IPS-20b (cell line): ENCODE results near the gene ZW10.

Experiments
- H3K27ac ChIP-seq: one replicate; pipeline ENCODE4 v1.5.1; 2013; ENCODE audit warnings: low read length
- H3K27me3 ChIP-seq: 2 replicates; pipeline ENCODE4 v1.6.1; 2013; ENCODE audit warnings: mild to moderate bottlenecking, low read length, inconsistent platforms; ENCODE audit not compliant: insufficient read depth
- H3K36me3 ChIP-seq: 2 replicates; pipeline ENCODE4 v1.6.1; 2013; ENCODE audit warnings: low read depth, mild to moderate bottlenecking, inconsistent platforms, low read length, moderate library complexity; ENCODE audit not compliant: insufficient read depth
- H3K4me1 ChIP-seq: 2 replicates; pipeline ENCODE4 v1.6.1; 2013; ENCODE audit warnings: mild to moderate bottlenecking, control low read depth, inconsistent platforms, low read length, moderate library complexity; ENCODE audit not compliant: insufficient read depth
- H3K4me3 ChIP-seq: 2 replicates; pipeline ENCODE4 v1.5.1; 2013; ENCODE audit warnings: mild to moderate bottlenecking, low read length, inconsistent platforms
- H3K9ac ChIP-seq: 2 replicates; pipeline ENCODE4 v1.6.1; 2013; ENCODE audit warnings: low read depth, mild to moderate bottlenecking, inconsistent platforms, low read length, moderate library complexity
- H3K9me3 ChIP-seq: 2 replicates; pipeline ENCODE4 v1.6.1; 2013; ENCODE audit warnings: mild to moderate bottlenecking, low read depth, low read length, inconsistent platforms; ENCODE audit not compliant: insufficient read depth

ZW10 gene

DNA sequence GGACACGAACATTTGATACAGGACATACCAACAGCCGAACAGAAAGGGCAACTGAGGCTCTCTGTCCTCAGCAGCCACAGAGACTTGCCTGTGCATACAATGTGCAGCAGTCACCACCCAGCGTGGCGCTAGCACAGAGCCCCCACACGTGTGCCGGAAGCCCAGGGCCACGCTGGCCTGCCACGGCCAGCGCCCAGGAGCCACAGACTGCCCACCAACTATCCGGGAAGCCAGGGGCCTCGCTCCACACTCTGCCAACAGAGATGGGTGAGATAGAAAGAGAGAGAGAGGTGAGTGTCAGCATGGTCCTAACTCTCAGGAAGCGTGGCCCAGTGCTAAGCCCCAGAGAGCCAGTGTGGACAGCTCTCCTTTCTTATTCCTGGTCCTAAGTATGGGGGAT lies 79.1 kb downstream of the ZW10 start:
- Histone ChIP-seq H3K36me3 (no peaks in the 10 kb centered on the region), H3K9ac (no peak overlapping the region), H3K4me3 (no peak overlapping the region), H3K9me3 (no peaks in the 10 kb centered on the region), H3K27ac (no peak overlapping the region), H3K4me1 (no peaks in the 10 kb centered on the region), H3K27me3 (no peaks in the 10 kb centered on the region)

DNA sequence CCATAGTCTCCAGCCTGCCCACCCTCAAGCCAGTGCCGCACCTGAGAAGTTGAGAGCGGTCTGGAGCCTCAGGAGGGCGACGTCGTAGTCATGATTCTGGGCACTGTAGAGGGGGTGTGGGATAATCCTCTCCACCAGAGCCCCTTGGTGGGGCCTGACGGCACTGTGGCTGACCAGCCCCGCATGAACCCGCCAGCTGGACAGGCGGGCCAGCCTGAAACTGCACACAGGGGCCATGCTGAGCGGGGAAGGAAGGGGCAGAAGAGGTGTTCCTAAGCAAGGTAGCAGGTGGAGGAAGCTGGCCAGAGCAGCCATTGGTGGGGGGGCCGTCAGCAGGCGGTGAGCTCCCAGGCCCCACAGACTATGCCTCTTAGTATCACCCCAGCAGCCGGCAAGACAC lies 80.5 kb downstream of the ZW10 start:
- Histone ChIP-seq H3K36me3 (no peaks in the 10 kb centered on the region), H3K4me1 (no peaks in the 10 kb centered on the region), H3K27me3 (no peaks in the 10 kb centered on the region), H3K27ac (no peak overlapping the region), H3K4me3 (no peak overlapping the region), H3K9ac (no peak overlapping the region), H3K9me3 (no peaks in the 10 kb centered on the region)

DNA sequence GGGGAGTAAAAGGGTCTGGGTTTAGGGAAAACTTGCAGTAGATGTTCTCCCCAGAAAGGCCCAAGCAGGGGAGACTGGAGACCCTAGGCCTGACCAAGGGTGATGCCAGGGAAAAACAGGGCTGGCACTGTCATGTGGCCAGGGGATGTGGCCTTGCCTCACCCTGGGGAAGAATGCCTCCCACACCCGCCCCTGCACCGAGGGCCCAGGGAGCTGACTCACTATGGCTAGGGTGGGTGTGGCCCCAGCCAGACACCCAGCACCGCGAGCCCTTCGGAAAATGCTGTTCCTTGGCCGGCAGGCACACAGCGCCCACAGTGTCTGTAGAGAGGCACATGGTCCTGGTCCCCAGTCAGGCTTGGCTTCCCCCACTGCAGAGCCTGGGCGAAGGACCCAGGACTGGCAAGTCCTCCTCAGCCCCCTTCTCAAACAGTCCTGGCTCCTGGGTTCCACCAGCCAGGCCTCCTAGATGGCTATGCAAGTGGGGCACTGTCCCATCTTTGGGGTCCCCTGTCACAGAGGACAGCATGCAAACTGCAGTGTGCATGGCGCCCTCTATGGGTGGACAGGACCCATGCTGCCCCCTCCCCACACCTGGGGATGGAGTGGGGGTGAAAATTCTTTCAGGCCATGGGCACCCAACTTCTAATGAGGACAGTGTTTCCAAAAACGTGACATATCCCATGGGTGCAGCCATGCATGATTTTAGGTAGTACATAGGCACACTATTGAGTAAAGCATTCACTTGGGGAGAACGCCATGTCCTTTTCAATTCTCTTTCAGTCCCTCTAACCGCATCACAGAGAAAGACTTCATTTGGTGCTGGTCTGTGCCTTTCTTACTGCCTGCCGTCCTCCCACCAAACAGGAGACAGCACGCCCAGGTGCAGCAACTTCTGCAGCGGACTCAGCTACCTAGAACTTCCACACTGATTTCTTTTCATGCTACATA lies 82.6 kb downstream of the ZW10 start:
- Histone ChIP-seq H3K9me3 (no peaks in the 10 kb centered on the region), H3K4me3 (no peak overlapping the region), H3K27me3 (no peaks in the 10 kb centered on the region), H3K27ac (no peak overlapping the region), H3K9ac (no peak overlapping the region), H3K36me3 (no peaks in the 10 kb centered on the region), H3K4me1 (no peaks in the 10 kb centered on the region)

DNA sequence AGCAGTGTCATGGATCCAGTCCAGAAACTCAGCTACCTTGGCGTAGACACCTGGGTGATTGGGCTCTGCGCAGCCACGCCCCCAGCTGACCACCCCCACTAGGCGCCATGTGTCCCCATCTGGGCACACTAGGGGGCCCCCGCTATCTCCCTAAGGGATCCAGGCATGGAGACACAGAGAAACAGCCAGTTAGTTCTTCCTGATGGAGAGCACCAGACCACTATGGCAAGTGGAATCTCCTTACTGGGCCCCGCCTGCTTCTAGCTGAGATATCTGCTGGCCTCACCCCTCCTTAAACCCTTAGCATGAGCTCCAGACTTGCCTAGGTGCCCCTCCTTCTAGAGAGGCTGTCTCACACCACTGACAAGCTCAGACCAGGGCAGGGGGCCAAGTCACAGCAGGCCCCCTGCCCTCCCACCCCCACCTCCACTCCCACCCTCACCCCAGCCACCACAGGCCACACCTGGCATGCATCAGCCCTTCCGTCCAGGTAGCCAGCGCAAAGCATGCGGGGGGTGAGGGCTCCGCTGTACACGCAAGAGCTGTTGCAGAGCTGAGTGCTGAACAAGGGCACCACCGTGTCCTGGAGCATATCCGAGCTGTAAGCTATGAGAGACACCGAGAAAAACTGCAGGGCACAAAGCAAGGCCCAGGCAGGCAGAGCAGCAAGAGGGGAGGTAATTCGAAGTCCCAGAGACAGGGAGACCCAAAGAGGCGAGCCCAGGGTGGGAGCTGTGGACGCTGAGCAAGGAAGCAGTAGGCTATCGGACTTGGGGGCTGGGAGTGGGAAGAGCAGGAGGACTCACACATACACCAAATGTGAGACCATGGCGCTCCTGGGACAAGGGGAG lies 83.5 kb downstream of the ZW10 start:
- Histone ChIP-seq H3K27ac (no peak overlapping the region), H3K27me3 (no peaks in the 10 kb centered on the region), H3K4me1 (no peaks in the 10 kb centered on the region), H3K4me3 (no peak overlapping the region), H3K9me3 (no peaks in the 10 kb centered on the region), H3K9ac (no peak overlapping the region), H3K36me3 (no peaks in the 10 kb centered on the region)

DNA sequence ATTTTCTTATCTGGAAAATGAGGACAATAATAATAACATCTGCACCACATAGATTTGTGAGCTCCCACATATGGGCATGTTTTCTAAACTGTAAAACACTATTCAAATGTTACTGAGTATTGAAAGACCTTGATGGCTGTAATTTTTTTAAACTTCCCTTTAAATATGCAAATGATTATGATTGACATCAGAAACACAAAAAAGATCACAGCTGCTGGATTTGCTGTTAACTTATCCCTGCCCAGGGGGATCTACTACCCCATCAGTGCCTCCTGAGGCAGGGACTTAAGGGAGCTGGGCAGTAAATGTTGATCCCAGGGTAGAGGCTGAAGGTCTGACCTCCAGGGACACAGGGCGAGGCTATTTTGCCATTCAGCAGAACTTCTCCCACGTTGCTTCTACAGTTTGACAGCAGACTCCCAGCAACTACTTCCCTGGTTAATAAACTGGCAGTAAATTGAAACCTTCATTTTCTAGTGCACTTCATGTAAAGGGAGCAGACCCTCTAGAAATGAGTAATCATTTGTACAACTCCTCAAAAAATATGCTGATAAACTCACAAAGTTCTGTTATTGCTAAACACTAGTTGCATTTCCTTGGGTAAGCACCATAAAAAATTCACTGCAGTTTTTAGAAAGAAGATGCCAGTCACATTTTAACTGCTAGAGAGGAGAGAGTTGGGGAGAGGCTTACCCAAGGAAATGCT lies 87.7 kb downstream of the ZW10 start:
- H3K4me3 ChIP-seq = no peak overlapping the region
- H3K36me3 ChIP-seq = no peaks in the 10 kb centered on the region
- no peak overlapping the region for H3K9ac ChIP-seq
- H3K9me3 ChIP-seq = no peaks in the 10 kb centered on the region
- no peaks in the 10 kb centered on the region for H3K4me1 ChIP-seq
- H3K27ac ChIP-seq = no peak overlapping the region
- H3K27me3 ChIP-seq = no peaks in the 10 kb centered on the region

DNA sequence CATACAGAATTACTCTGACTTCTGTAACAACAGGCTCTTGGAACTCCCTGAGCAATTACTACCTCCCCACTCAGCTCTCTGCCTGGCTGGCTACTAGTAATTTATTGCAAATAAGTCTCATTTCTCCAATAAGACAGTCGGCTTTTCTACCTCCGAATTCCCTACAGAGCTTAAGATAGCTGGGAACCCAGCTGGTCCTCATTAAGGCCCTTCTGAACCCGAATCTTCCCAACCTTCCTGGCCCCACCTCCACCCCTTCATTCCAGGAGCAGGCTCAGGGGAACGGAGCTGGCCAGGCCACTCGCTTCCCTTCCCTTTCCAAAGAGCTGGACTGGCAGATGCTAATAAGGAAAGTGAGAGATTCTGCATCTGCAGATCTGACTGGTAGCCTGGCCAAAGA lies 89.0 kb downstream of the ZW10 start:
- no peaks in the 10 kb centered on the region for H3K36me3 ChIP-seq
- H3K27ac ChIP-seq = no peak overlapping the region

DNA sequence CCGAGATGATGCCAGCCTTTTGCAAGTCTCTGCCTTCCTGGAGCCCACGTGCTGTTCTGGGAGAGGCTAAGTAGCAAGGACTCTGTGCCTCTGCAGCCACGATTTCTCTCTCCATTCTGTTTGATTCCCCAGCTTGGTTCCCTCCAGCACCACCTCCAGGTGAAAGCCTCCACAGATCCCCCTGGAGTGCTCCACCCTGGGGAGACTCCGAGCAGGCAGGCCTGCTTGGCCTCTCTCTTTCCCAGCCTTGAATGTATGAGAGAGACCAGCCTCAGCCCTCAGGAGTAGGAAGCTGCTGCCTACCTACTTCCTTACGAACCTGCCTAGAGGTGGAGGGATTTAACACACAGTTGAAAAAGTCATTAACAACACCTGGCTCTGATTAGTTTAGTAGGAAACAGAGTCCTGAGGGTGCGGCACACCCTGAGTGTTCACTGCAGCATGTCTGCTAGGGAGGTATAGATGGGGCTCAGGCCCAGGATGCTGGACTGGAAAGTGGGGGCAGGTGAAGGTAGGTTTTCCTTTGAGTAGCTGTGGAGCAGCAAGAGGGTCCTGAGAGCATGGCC lies 89.9 kb downstream of the ZW10 start:
- H3K27ac ChIP-seq = no peak overlapping the region

More for the DNA sequence above, 89.0 kb downstream of the ZW10 start:
- H3K4me1 ChIP-seq = no peaks in the 10 kb centered on the region
- H3K4me3 ChIP-seq = no peak overlapping the region
- no peak overlapping the region for H3K9ac ChIP-seq
- H3K9me3 ChIP-seq = no peaks in the 10 kb centered on the region
- H3K27me3 ChIP-seq = no peaks in the 10 kb centered on the region

More for the DNA sequence above, 89.9 kb downstream of the ZW10 start:
- Histone ChIP-seq H3K9ac (no peak overlapping the region), H3K36me3 (no peaks in the 10 kb centered on the region), H3K27me3 (no peaks in the 10 kb centered on the region), H3K4me3 (no peak overlapping the region), H3K4me1 (no peaks in the 10 kb centered on the region), H3K9me3 (no peaks in the 10 kb centered on the region)
